ENCODE measurements around the gene HMGN4. TPM values are rescaled to one million over a fixed set of nuclear protein-coding genes. Genes with fewer than 3 reads are reported as not detected.

HMGN4 gene
- total and polyA plus RNA-seq, 9 of the 15 experiments (the other 6 are each of a cell fraction or from before 2014, with no cell fraction given), result 35.4 to 134 (median 94.1) TPM

DNA sequence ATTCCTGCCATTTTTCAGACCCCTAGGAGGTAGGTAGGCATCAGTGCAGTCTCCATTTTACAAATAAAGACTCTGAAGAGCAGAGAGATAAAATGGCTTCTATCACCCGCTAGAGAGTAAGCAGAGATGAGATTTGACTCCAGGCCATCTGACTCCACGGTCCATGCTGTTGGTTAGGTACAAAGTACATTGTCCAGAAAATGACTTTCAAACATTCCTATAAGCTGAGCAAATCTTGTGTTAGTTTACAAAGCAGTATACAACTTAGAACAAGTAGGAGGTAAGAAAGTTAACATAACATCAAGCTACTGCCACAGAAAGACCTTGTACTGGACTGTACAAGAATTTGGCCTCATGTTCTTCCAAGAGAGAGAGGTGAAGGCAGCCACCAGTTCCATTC, 23.2 kb upstream of the HMGN4 start (continued):
- peak; percentile 86 for TF ChIP-seq KAT8 (IDR thresholded peaks at IDR 0.05; ENCODE audit: low read depth)

DNA sequence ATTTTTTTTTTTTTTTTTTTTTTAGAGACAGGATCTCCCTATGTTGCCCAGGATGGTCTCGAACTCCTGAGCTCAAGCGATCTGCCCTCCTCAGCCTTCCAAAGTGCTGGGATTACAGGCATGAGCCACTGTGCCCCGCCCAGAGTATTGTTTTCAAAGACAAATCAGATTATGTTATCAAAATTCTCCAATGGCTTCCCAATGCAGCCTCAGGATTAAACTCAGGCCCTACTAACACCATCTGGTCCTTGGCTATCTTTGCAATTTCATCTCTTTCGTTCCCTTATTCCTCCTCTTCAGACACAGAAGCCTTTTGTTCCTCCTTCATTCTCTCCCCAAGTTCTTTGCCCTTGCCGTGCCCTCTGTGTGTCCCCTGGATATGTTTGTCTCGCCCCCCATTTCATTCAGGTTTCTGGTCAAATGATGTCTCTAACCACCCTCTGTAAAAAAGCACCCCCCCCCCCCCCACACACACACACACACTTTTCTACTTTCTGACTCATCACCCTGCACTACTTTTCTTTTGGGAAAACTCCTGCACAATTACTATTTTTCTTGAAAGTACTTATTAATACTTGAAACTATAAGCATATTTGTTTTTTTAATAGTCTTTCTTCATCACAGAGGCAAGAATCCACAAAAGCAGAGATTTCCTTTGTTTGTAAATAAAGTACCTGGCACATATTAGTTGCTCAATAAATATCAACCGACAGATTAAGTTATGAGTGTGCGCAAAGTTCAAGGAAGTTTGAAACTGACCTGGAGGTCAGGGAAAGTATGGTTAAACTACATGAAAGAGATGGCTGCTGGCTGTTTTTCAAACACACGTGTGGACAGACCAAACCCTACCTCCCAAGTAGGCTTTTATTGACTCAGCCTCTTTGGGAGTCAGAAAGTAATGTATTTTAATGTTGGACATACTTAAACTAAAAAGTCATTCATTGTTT, 21.4 kb upstream of the HMGN4 start:
- intact Hi-C loops (cut with micrococcal nuclease) (no loop called here), in situ Hi-C loops (cut with MboI) (no loop called here)
- no peaks in the 10 kb centered on the region for H3K9me3 ChIP-seq (replicated peaks; ENCODE audit: control insufficient read depth, insufficient read depth, low read depth, low read length)
- no peak overlapping the region for H3K9ac ChIP-seq (ENCODE audit: insufficient read depth in 1 of 2, low read depth in 2 of 2, low read length in 2 of 2)
- 36% methylated on average over 8 of the region's 9 CpGs for WGBS (ENCODE audit: insufficient coverage, low coverage, missing lambda C conversion rate)
- DNase-seq (ENCODE audit: extremely low read depth in 1 of 4, low spot score in 3 of 4) (peak in 1 of 4 experiments; percentile 26), FAIRE-seq (no peak), ATAC-seq (no peak)
- H3K36me3 ChIP-seq (ENCODE audit: control insufficient read depth, insufficient read depth, low read length), result no peaks in the 10 kb centered on the region
- H2AFZ ChIP-seq (ENCODE audit: low read depth, low read length), result peak overlapping the region; percentile 83
- H3K4me1 ChIP-seq (replicated peaks in 1 of 2; ENCODE audit: control insufficient read depth in 2 of 2, insufficient read depth in 2 of 2, low read length in 2 of 2), result peaks cover 7 to 18% of the 10 kb centered on the region in 2 experiments; a peak in 4 of 5 replicates
- no peak overlapping the region for H3K4me3 ChIP-seq
- no peaks in the 10 kb centered on the region for H4K20me1 ChIP-seq (replicated peaks; ENCODE audit: control insufficient read depth, insufficient read depth, low read length)
- CTCF ChIA-PET (ENCODE audit: low intra/inter-chr PET ratio), result no interaction called here
- POLR2A ChIA-PET, result no interaction called here
- no peak overlapping the region; the same call in 1 of the 2 replicates for H3K4me2 ChIP-seq (ENCODE audit: insufficient read depth, low read length)
- H3K9me1 ChIP-seq (ENCODE audit: control insufficient read depth, insufficient read depth, low read length), result no peaks in the 10 kb centered on the region
- H3K27me3 ChIP-seq (ENCODE audit: control insufficient read depth in 2 of 2, insufficient read depth in 2 of 2, low read length in 2 of 2), result no peaks in the 10 kb centered on the region
- peaks cover 2% of the 10 kb centered on the region; the same call in 2 of the 3 replicates for H3K79me2 ChIP-seq (ENCODE audit: control insufficient read depth, insufficient read depth, low read length)
- peak overlapping the region; percentile 10; the same call in 1 of the 3 replicates for H3K27ac ChIP-seq (ENCODE audit: extremely low read depth, low read depth, low read length)
- no TSS peak for BruUV-seq (replicated peaks)
- no peak for TF ChIP-seq ZNF165 (CRISPR knock-in tag; IDR thresholded peaks at IDR 0.05; ENCODE audit: borderline replicate concordance)
- TF ChIP-seq LCOR (CRISPR knock-in tag; IDR thresholded peaks at IDR 0.05), result no peak
- TF ChIP-seq, protein P1, sequence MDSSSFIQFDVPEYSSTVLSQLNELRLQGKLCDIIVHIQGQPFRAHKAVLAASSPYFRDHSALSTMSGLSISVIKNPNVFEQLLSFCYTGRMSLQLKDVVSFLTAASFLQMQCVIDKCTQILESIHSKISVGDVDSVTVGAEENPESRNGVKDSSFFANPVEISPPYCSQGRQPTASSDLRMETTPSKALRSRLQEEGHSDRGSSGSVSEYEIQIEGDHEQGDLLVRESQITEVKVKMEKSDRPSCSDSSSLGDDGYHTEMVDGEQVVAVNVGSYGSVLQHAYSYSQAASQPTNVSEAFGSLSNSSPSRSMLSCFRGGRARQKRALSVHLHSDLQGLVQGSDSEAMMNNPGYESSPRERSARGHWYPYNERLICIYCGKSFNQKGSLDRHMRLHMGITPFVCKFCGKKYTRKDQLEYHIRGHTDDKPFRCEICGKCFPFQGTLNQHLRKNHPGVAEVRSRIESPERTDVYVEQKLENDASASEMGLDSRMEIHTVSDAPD (CRISPR knock-in tag; IDR thresholded peaks at IDR 0.05), result no peak
- TF ChIP-seq ETV1 (tag; conservative IDR thresholded peaks at IDR 0.05; ENCODE audit: low read depth), result no peak
- no peak for TF ChIP-seq ZBTB8A (IDR thresholded peaks at IDR 0.05; ENCODE audit: partially characterized antibody)
- no peak for TF ChIP-seq TARDBP (IDR thresholded peaks at IDR 0.05)
- no peak for TF ChIP-seq ZNF347 (CRISPR knock-in tag; IDR thresholded peaks at IDR 0.05; ENCODE audit: low read depth)
- no peak for TF ChIP-seq ZNF707 (CRISPR knock-in tag; conservative IDR thresholded peaks at IDR 0.05)
- TF ChIP-seq ZNF695 (CRISPR knock-in tag; IDR thresholded peaks at IDR 0.05), result no peak
- TF ChIP-seq CC2D1A (IDR thresholded peaks at IDR 0.05), result no peak
- no peak for TF ChIP-seq MTA3 (IDR thresholded peaks at IDR 0.05; ENCODE audit: borderline replicate concordance)
- peak; percentile 55; the same call in 1 of the 2 replicates for TF ChIP-seq JUND (IDR thresholded peaks at IDR 0.05; ENCODE audit: borderline replicate concordance, low read depth, low read length)
- peak; percentile 54; the same call in 1 of the 3 replicates for TF ChIP-seq JUND (tag; IDR thresholded peaks at IDR 0.05; ENCODE audit: borderline replicate concordance, low read depth, low read length)
- TF ChIP-seq, protein P2, sequence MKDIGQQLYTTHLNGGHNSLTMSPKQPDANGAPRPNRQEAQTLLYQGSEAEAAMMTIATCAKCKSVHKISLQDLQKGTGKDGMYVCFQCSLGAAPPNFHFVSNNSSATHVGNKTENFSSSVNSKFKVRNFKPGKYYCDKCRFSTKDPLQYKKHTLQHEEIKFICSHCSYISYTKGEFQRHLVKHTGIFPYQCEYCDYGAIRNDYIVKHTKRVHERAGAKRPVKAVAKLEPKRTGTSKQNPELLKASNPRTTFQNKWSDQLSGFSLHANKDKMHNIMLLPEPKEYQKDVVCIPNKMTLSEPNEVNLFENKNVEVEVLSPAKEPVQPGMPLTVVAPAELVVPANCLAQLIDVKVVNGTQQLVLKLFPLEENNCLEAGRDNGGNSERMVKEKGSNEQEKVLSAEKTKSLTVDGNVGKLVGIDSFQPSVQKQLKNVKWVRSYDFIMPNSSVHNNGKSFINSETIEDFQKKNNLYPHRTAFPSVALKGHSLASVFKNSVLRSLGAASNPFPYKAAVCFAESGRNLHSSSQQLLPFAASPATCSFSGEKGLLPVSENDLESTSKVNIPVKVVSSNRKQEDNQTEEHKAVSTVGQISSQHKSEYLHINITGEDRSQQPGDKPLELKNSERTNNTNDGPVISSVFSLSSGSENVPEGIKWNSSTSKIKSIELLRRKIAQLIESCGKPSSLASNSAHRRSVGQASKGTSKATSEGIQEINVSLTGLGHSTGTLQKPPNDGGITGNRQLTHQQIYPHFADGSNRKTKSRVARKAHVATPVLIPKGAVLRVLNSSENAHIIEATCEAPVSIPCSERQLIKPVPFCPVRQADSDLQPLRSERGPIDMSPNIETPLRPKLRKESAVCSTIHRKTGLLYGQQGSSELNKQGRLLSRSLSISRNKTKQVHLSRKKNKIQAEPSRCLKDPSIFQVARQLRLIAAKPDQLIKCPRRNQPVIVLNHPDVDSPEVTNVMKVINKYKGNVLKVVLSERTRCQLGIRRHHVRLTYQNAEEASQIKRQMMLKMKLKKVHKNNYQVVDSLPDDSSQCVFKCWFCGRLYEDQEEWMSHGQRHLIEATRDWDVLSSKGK (CRISPR knock-in tag; IDR thresholded peaks at IDR 0.05), result no peak

Measured in K562 (cell line).